Measurements from ENCODE around the gene C11orf54.

The C11orf54 gene

GRCh38 chr11:93741094-93741881, at the start of gene C11orf54, which contains the start of gene TAF1D:
C11orf54 (plus strand) TSS chr11:93741672; CDS start chr11:93747394, 5,722 bp downstream.
TAF1D (minus strand) TSS chr11:93741495; CDS start chr11:93739304, 2,191 bp downstream.
- peak; percentile 89 to 95 (median 92) for DNase-seq

- DNase-seq = no peak
Measured at GRCh38 chr11:93694109-93694508, 47.4 kb upstream of the C11orf54 start.

GRCh38 chr11:93694557-93694956, 46.9 kb upstream of the C11orf54 start:
- no peak for DNase-seq

- no peak for DNase-seq
Measured at GRCh38 chr11:93697611-93698010, 43.9 kb upstream of the C11orf54 start.

GRCh38 chr11:93700830-93701229, 40.6 kb upstream of the C11orf54 start:
- no peak for DNase-seq

- no peak for DNase-seq
Measured at GRCh38 chr11:93704237-93704636, 37.2 kb upstream of the C11orf54 start.

- DNase-seq = no peak
Measured at GRCh38 chr11:93710239-93710638, 31.2 kb upstream of the C11orf54 start.

- no peak for DNase-seq
Measured at GRCh38 chr11:93712678-93713077, 28.8 kb upstream of the C11orf54 start.

- DNase-seq = no peak
Measured at GRCh38 chr11:93715797-93716396, 25.6 kb upstream of the C11orf54 start.

GRCh38 chr11:93717501-93717900, 24.0 kb upstream of the C11orf54 start:
- no peak for DNase-seq

GRCh38 chr11:93718057-93718563, 23.4 kb upstream of the C11orf54 start:
- no peak for DNase-seq

- DNase-seq = no peak
Measured at GRCh38 chr11:93719310-93719709, 22.2 kb upstream of the C11orf54 start.

- DNase-seq = no peak
Measured at GRCh38 chr11:93720522-93720921, 20.9 kb upstream of the C11orf54 start.

GRCh38 chr11:93724089-93724488, 17.4 kb upstream of the C11orf54 start:
- DNase-seq = no peak

- DNase-seq = no peak
Measured at GRCh38 chr11:93727985-93728791, 13.3 kb upstream of the C11orf54 start.

- DNase-seq = no peak
Measured at GRCh38 chr11:93728792-93729128, 12.7 kb upstream of the C11orf54 start.

- DNase-seq = no peak
Measured at GRCh38 chr11:93729129-93729616, 12.3 kb upstream of the C11orf54 start.

GRCh38 chr11:93730108-93731107, 11.1 kb upstream of the C11orf54 start:
- DNase-seq = no peak

GRCh38 chr11:93732237-93732892, 9.1 kb upstream of the C11orf54 start:
- no peak for DNase-seq

GRCh38 chr11:93733474-93733873, 8.0 kb upstream of the C11orf54 start:
- DNase-seq = no peak

All from activated CD4-positive, CD25-positive, alpha-beta regulatory T cell (primary cell).